HEK293 (cell line): Measurements from ENCODE around the gene WDR36.

ENCODE experiments used
- ZNF449 ChIP-seq: fragments of 450-650 bp; formaldehyde crosslinking; IDR thresholded peaks from 2 replicates; pipeline ENCODE4 v1.5.1; 2017; ENCODE audit warnings: missing biosample characterization, mild to moderate bottlenecking, missing genetic modification characterization, moderate library complexity
- ZNF664 ChIP-seq: fragments of 450-650 bp; formaldehyde crosslinking; IDR thresholded peaks from 2 replicates; pipeline ENCODE4 v1.5.1; 2016; ENCODE audit warnings: missing biosample characterization, missing genetic modification characterization
- ZNF707 ChIP-seq: fragments of 450-650 bp; formaldehyde crosslinking; IDR thresholded peaks from 2 replicates; pipeline ENCODE4 v1.5.1; 2016; ENCODE audit warnings: missing biosample characterization, missing genetic modification characterization

Gene WDR36

GRCh38 chr5:111173476-111173875 is 81.3 kb downstream of the WDR36 start (continued):
- TF ChIP-seq ZNF664 (tag by site-specific recombination) (no peak), ZNF707 (tag by site-specific recombination) (no peak), ZNF449 (tag by site-specific recombination) (no peak)
